NCI-H2227 treated with DMSO at 0.1 percent for 48 hours (cell line): Measurements from ENCODE around the gene MAP7.
A peak's percentile ranks its signal among the peaks of the same experiment; 100 is the strongest.

Source experiments
- DNase-seq: peaks from one replicate; lab custom pipeline; 2025; lab: John Stamatoyannopoulos, UW

Gene MAP7

GRCh38 chr6:136563386-136564152 lies 13.3 kb upstream of the MAP7 start:
- DNase-seq: no peak

GRCh38 chr6:136562211-136562610 lies 12.0 kb upstream of the MAP7 start:
- DNase-seq: no peak

- DNase-seq: no peak
Observed at GRCh38 chr6:136553166-136553787, 3.1 kb upstream of the MAP7 start.

DNA sequence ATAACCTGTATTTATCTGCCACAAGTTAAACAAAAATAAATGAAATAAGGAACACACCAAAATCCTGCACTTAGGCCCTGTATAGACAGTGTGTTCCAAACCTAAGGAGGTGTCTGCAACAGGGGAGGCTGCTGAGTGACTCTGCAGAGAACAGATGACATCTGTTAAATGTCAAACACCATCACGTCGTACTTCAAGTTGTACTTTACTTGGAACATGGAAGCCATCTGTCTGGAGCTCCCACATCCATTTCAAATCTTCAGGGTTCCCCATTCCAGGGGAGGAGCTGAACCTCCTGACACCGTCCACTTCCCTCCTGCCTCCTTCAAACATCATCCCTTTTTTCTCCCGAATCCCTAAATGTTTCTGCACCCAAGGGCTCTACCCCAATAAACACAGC lies 1.8 kb upstream of the MAP7 start:
- DNase-seq: no peak

DNA sequence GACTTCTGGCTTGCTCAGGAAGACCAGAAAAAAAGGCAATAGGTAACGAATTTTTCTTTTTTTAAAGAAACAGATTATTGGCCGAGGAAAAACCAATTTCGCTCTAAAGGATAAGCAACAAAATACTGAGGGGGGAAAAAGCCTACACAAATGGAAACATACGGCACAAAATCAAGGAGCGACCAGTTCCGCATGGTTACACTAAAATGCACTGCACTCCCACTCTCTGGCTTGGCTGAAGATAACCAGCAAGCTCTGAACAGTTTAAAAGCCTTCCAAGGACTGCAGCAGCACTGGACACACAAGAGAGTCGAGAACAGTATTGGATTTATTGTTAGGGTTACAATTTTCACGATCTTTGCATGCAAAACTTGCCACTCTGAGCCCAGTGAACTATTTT lies 881 bp upstream of the MAP7 start:
- DNase-seq: no peak

DNA sequence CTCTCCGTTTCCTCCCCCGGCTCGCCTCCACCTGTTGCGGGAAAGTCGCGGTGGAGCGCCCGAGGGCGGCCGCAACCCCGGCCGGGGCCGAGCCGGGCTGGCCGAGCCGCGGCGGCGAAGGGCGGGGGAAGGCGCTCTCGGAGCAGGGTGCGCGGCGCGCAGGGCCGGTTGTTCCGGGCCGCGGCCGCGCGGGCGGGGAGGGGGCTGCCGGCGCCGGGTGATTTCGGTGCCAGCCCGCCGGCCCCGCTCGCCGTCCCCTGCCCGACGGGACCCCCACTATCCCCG lies 235 bp downstream of the MAP7 start:
- no peak for DNase-seq

GRCh38 chr6:136549300-136550044 lies 750 bp downstream of the MAP7 start:
- no peak for DNase-seq

GRCh38 chr6:136548582-136549299 lies 1.5 kb downstream of the MAP7 start:
- no peak for DNase-seq

DNA sequence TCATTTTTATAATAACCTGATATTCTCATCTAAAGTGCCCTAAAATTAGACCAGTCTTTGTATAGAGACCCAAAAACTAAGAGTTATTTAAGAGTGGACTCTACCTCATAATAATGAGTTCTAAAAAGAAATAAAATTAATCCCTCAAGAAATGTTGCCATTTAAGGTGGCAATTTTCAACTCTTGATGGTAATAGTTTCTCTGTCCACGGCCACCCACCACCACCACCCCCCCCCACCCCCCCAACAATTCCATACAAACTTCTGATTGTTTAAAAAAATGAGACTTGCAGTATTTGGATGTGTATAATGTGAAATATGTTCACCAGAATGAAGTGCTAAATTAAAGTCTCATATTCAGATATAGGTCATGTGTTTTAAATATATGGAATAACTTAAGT lies 2.4 kb downstream of the MAP7 start:
- DNase-seq: no peak

GRCh38 chr6:136547336-136547735 lies 2.9 kb downstream of the MAP7 start:
- peak; percentile 41 for DNase-seq

- no peak for DNase-seq
Observed at GRCh38 chr6:136546331-136546730, 3.9 kb downstream of the MAP7 start.

DNA sequence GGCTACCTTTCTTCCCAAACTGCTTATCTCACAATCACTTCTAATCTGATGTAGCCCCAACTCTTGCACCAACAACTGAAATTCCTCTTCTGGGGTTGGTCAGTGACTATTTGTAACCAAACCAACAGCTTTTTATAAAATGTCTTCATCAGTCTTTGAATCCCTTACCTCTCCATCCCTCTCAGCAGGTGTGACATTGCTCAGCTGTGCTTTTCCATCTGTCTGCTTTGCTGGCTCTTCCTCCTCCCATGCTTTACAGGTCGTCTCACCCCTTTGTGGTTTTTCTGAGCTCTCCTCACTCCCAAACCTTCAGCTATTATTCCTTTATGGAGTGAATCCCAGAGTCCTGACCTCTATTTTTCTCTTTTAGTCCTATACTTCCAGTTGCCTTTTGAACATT lies 5.9 kb downstream of the MAP7 start:
- no peak for DNase-seq

DNA sequence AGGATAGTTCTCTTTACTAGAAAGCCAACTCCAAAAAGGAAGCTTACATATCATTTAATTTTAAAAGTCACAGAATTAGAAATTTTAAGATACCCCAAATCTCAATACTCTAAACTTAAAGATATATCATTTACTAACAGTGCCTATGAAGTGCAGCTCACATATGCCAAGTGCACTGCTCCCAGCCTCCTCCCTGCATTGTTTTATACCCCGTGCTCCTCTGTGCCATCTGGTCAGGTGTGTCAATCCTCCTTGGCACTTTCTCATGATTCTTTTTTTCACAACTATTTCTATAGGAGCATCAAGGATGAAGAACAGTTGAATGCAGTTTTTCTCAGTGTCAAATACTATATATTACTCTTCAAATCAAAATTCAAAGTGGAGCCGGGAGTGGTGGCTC lies 8.8 kb downstream of the MAP7 start:
- no peak for DNase-seq

GRCh38 chr6:136539967-136540652 lies 10.1 kb downstream of the MAP7 start:
- DNase-seq: no peak

DNA sequence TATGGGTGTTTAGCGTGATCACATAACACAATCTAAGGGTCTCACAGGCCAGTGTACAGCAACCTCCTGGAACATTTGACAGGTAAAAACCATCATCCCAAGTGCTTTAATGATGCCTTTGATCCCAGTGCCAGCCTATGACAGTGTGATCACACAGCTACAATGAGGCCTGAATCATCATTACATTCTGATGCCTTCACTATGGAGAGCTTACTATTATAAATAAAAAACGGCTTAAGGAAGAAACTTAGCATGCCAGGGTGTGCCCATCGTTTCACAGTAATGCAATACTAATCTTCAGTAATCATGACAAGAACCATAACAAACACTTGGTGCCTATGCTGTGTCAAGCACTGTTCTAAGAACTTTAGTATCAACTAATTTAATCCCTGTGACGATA lies 11.4 kb downstream of the MAP7 start:
- DNase-seq: no peak

GRCh38 chr6:136535880-136536650 lies 14.2 kb downstream of the MAP7 start:
- DNase-seq: no peak

- DNase-seq: peak; percentile 31
Observed at GRCh38 chr6:136535017-136535765, 15.0 kb downstream of the MAP7 start.

DNA sequence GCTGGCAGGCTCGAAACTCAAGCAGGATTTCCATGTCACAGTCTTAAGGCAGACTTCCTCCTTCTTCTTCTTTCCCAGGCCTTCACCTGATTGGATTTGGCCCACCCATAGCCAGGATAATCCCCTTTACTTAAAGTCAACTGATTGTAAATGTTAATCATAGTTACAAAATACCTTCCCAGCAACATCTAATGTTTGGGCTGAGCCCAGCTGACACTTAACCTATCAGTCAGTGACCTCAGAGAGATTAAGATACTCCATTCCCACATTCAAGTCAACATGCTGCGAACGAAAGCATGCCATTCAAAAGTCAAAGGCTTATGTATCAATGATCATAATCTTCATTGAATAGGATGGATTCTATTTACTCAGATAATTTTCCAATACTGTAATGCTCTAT lies 16.0 kb downstream of the MAP7 start:
- DNase-seq: no peak

DNA sequence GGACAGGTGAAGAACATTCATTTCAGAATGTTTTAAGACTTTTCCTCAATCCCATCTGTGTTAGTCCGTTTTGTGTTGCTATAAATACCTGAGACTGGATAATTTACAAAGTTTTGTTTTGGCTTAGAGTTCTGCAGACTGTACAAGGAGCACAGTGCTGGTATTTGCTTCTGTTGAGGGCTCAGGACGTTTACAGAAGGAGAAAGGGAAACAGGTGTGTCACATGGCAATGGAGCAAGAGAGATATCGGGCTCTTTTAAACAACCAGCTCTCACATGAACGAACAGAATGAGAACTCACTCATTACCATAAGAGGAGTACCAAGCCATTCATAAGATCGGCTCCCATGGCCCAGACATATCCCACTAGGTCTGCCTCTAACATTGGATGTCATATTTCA lies 16.7 kb downstream of the MAP7 start:
- DNase-seq: no peak

DNA sequence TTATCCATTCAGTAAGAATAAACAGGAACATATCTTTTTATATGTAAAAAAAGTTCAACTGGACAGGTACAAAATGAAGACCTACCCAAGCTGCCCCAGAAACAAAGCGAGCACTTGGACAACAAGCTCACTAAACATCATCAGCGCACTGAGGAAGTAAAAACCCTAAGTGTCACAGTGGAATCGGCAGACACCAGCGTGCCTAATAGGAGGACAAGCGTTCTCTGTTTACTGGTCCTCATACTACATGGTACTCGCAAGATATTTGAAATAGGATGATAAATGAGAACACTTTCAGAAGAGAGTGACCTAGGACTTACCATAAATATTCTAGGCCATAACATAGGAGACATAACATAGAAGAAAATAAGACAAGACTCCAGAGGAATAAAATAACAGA lies 18.2 kb downstream of the MAP7 start:
- DNase-seq: no peak

DNA sequence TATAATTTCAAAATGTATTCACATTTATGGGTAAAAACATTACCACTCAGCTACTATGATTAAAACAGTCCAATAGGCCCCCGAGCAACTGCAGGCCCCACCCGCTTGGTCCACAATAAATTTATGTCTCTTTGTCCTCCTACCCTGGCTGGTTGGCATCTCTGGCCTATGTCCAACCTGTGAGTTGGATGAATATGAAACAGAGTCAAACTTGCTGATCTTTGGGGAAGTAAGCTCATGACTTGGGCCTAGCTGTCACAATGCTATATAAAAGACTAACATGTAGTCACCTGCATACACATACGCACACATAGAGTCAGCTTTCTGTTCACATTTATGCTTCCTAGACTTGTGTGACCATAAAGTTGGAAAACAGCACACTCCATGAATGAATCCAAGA lies 20.5 kb downstream of the MAP7 start:
- no peak for DNase-seq
